ENCODE results near the gene KIRREL1. TPM values are rescaled to one million over a fixed set of nuclear protein-coding genes. Genes with fewer than 3 reads are reported as not detected.
A peak's percentile ranks its signal among the peaks of the same experiment; 100 is the strongest.

The KIRREL1 gene
- total RNA-seq, 1 donor from 2014 or later = not detected

GRCh38 chr1:157961805-157962762 is 31.4 kb upstream of the KIRREL1 start:
- H3K36me3 Mint-ChIP-seq (ENCODE audit: low read depth) = no peaks in the 10 kb centered on the region
- no peak for DNase-seq (ENCODE audit: low spot score)
- H3K27ac Mint-ChIP-seq = peak overlapping the region; percentile 24
- H3K27me3 Mint-ChIP-seq (ENCODE audit: low read depth) = peaks cover 4% of the 10 kb centered on the region
- H3K4me1 Mint-ChIP-seq (ENCODE audit: low read depth) = no peaks in the 10 kb centered on the region
- H3K4me3 Mint-ChIP-seq (ENCODE audit: low read depth) = no peak overlapping the region
- intact Hi-C loops (cut with micrococcal nuclease) = loop anchor here (2.0 kb wide), 1 partner anchor 163 kb away; no protein-coding TSS in a partner anchor
- no peaks in the 10 kb centered on the region for H3K9me3 Mint-ChIP-seq

- H3K9me3 Mint-ChIP-seq = no peaks in the 10 kb centered on the region
- H3K4me3 Mint-ChIP-seq (ENCODE audit: low read depth) = no peak overlapping the region
- no peak overlapping the region for H3K27ac Mint-ChIP-seq
- intact Hi-C loops (cut with micrococcal nuclease) = loop anchor here (2.0 kb wide), 1 partner anchor 161 kb away; no protein-coding TSS in a partner anchor
- peak; percentile 27 for DNase-seq (ENCODE audit: low spot score)
- no peaks in the 10 kb centered on the region for H3K36me3 Mint-ChIP-seq (ENCODE audit: low read depth)
- H3K27me3 Mint-ChIP-seq (ENCODE audit: low read depth) = no peaks in the 10 kb centered on the region
- H3K4me1 Mint-ChIP-seq (ENCODE audit: low read depth) = no peaks in the 10 kb centered on the region
Measured at GRCh38 chr1:157963713-157964112, 29.7 kb upstream of the KIRREL1 start.

GRCh38 chr1:157965584-157965983 is 27.9 kb upstream of the KIRREL1 start:
- Mint-ChIP-seq H3K4me1 (ENCODE audit: low read depth) (no peaks in the 10 kb centered on the region), H3K36me3 (ENCODE audit: low read depth) (no peaks in the 10 kb centered on the region), H3K4me3 (ENCODE audit: low read depth) (no peak overlapping the region), H3K9me3 (no peaks in the 10 kb centered on the region), H3K27ac (no peak overlapping the region), H3K27me3 (ENCODE audit: low read depth) (no peaks in the 10 kb centered on the region)
- intact Hi-C loops (cut with micrococcal nuclease) = no loop called here
- DNase-seq (ENCODE audit: low spot score) = no peak

- intact Hi-C loops (cut with micrococcal nuclease) = no loop called here
- no peaks in the 10 kb centered on the region for H3K9me3 Mint-ChIP-seq
- H3K27ac Mint-ChIP-seq = no peak overlapping the region
- H3K4me3 Mint-ChIP-seq (ENCODE audit: low read depth) = no peak overlapping the region
- no peaks in the 10 kb centered on the region for H3K4me1 Mint-ChIP-seq (ENCODE audit: low read depth)
- DNase-seq (ENCODE audit: low spot score) = no peak
- no peaks in the 10 kb centered on the region for H3K27me3 Mint-ChIP-seq (ENCODE audit: low read depth)
- H3K36me3 Mint-ChIP-seq (ENCODE audit: low read depth) = no peaks in the 10 kb centered on the region
Measured at GRCh38 chr1:157966031-157966537, 27.4 kb upstream of the KIRREL1 start.

GRCh38 chr1:157967205-157967604 is 26.2 kb upstream of the KIRREL1 start:
- H3K4me3 Mint-ChIP-seq (ENCODE audit: low read depth) = no peak overlapping the region
- H3K27ac Mint-ChIP-seq = no peak overlapping the region
- H3K4me1 Mint-ChIP-seq (ENCODE audit: low read depth) = no peaks in the 10 kb centered on the region
- no peaks in the 10 kb centered on the region for H3K36me3 Mint-ChIP-seq (ENCODE audit: low read depth)
- DNase-seq (ENCODE audit: low spot score) = no peak
- intact Hi-C loops (cut with micrococcal nuclease) = no loop called here
- H3K27me3 Mint-ChIP-seq (ENCODE audit: low read depth) = no peaks in the 10 kb centered on the region
- H3K9me3 Mint-ChIP-seq = no peaks in the 10 kb centered on the region

- intact Hi-C loops (cut with micrococcal nuclease) = no loop called here
- no peaks in the 10 kb centered on the region for H3K36me3 Mint-ChIP-seq (ENCODE audit: low read depth)
- no peak for DNase-seq (ENCODE audit: low spot score)
- H3K27ac Mint-ChIP-seq = no peak overlapping the region
- no peak overlapping the region for H3K4me3 Mint-ChIP-seq (ENCODE audit: low read depth)
- no peaks in the 10 kb centered on the region for H3K27me3 Mint-ChIP-seq (ENCODE audit: low read depth)
- no peaks in the 10 kb centered on the region for H3K4me1 Mint-ChIP-seq (ENCODE audit: low read depth)
- H3K9me3 Mint-ChIP-seq = no peaks in the 10 kb centered on the region
Measured at GRCh38 chr1:157968508-157968907, 24.9 kb upstream of the KIRREL1 start.

- intact Hi-C loops (cut with micrococcal nuclease) = no loop called here
- Mint-ChIP-seq H3K27ac (no peak overlapping the region), H3K4me3 (ENCODE audit: low read depth) (no peak overlapping the region), H3K4me1 (ENCODE audit: low read depth) (no peaks in the 10 kb centered on the region), H3K27me3 (ENCODE audit: low read depth) (no peaks in the 10 kb centered on the region), H3K36me3 (ENCODE audit: low read depth) (no peaks in the 10 kb centered on the region), H3K9me3 (no peaks in the 10 kb centered on the region)
- DNase-seq (ENCODE audit: low spot score) = no peak
Measured at GRCh38 chr1:157968946-157969345, 24.5 kb upstream of the KIRREL1 start.

GRCh38 chr1:157969697-157970485 is 23.6 kb upstream of the KIRREL1 start:
- intact Hi-C loops (cut with micrococcal nuclease) = no loop called here
- H3K36me3 Mint-ChIP-seq (ENCODE audit: low read depth) = no peaks in the 10 kb centered on the region
- no peaks in the 10 kb centered on the region for H3K4me1 Mint-ChIP-seq (ENCODE audit: low read depth)
- no peaks in the 10 kb centered on the region for H3K27me3 Mint-ChIP-seq (ENCODE audit: low read depth)
- no peak overlapping the region for H3K4me3 Mint-ChIP-seq (ENCODE audit: low read depth)
- H3K9me3 Mint-ChIP-seq = no peaks in the 10 kb centered on the region
- DNase-seq (ENCODE audit: low spot score) = no peak
- no peak overlapping the region for H3K27ac Mint-ChIP-seq

GRCh38 chr1:157971769-157972168 is 21.7 kb upstream of the KIRREL1 start:
- H3K4me3 Mint-ChIP-seq (ENCODE audit: low read depth) = no peak overlapping the region
- H3K36me3 Mint-ChIP-seq (ENCODE audit: low read depth) = no peaks in the 10 kb centered on the region
- H3K4me1 Mint-ChIP-seq (ENCODE audit: low read depth) = no peaks in the 10 kb centered on the region
- intact Hi-C loops (cut with micrococcal nuclease) = no loop called here
- no peak overlapping the region for H3K27ac Mint-ChIP-seq
- DNase-seq (ENCODE audit: low spot score) = no peak
- no peaks in the 10 kb centered on the region for H3K9me3 Mint-ChIP-seq
- no peaks in the 10 kb centered on the region for H3K27me3 Mint-ChIP-seq (ENCODE audit: low read depth)

GRCh38 chr1:157975228-157975950 is 18.1 kb upstream of the KIRREL1 start:
- no peaks in the 10 kb centered on the region for H3K9me3 Mint-ChIP-seq
- no peak overlapping the region for H3K27ac Mint-ChIP-seq

GRCh38 chr1:157976888-157977287 is 16.6 kb upstream of the KIRREL1 start:
- no peaks in the 10 kb centered on the region for H3K4me1 Mint-ChIP-seq (ENCODE audit: low read depth)
- no peak for DNase-seq (ENCODE audit: low spot score)
- peaks cover 2% of the 10 kb centered on the region for H3K27me3 Mint-ChIP-seq (ENCODE audit: low read depth)
- H3K27ac Mint-ChIP-seq = no peak overlapping the region
- H3K36me3 Mint-ChIP-seq (ENCODE audit: low read depth) = no peaks in the 10 kb centered on the region
- intact Hi-C loops (cut with micrococcal nuclease) = no loop called here
- no peak overlapping the region for H3K4me3 Mint-ChIP-seq (ENCODE audit: low read depth)
- no peaks in the 10 kb centered on the region for H3K9me3 Mint-ChIP-seq

More at GRCh38 chr1:157975228-157975950, 18.1 kb upstream of the KIRREL1 start:
- no peak for DNase-seq (ENCODE audit: low spot score)
- Mint-ChIP-seq H3K27me3 (ENCODE audit: low read depth) (peaks cover 2% of the 10 kb centered on the region), H3K4me3 (ENCODE audit: low read depth) (no peak overlapping the region), H3K36me3 (ENCODE audit: low read depth) (no peaks in the 10 kb centered on the region), H3K4me1 (ENCODE audit: low read depth) (no peaks in the 10 kb centered on the region)
- intact Hi-C loops (cut with micrococcal nuclease) = no loop called here

GRCh38 chr1:157978586-157979403 is 14.7 kb upstream of the KIRREL1 start:
- Mint-ChIP-seq H3K36me3 (ENCODE audit: low read depth) (no peaks in the 10 kb centered on the region), H3K27me3 (ENCODE audit: low read depth) (peaks cover 5% of the 10 kb centered on the region), H3K4me3 (ENCODE audit: low read depth) (no peak overlapping the region), H3K27ac (no peak overlapping the region), H3K4me1 (ENCODE audit: low read depth) (no peaks in the 10 kb centered on the region), H3K9me3 (no peaks in the 10 kb centered on the region)
- DNase-seq (ENCODE audit: low spot score) = no peak
- intact Hi-C loops (cut with micrococcal nuclease) = no loop called here
